DMS 273 treated with DMSO at 0.1 percent for 48 hours (cell line): ENCODE measurements around the gene EFCAB13.
A peak's percentile ranks its signal among the peaks of the same experiment; 100 is the strongest.

ENCODE experiments used
- DNase-seq: peaks from one replicate; lab custom pipeline; 2025; lab: John Stamatoyannopoulos, UW

The EFCAB13 gene

GRCh38 chr17:47292206-47292605 is 31.5 kb upstream of the EFCAB13 start:
- no peak for DNase-seq

GRCh38 chr17:47295037-47295873 is 28.5 kb upstream of the EFCAB13 start:
- DNase-seq: no peak

- no peak for DNase-seq
Observed at GRCh38 chr17:47295874-47296255, 27.9 kb upstream of the EFCAB13 start.

GRCh38 chr17:47297661-47298400 is 25.9 kb upstream of the EFCAB13 start:
- no peak for DNase-seq

- DNase-seq: no peak
Observed at GRCh38 chr17:47298712-47299111, 25.0 kb upstream of the EFCAB13 start.

GRCh38 chr17:47299239-47299910 is 24.4 kb upstream of the EFCAB13 start:
- DNase-seq: no peak

- no peak for DNase-seq
Observed at GRCh38 chr17:47300718-47301117, 23.0 kb upstream of the EFCAB13 start.

- no peak for DNase-seq
Observed at GRCh38 chr17:47301161-47301560, 22.6 kb upstream of the EFCAB13 start.

- DNase-seq: no peak
Observed at GRCh38 chr17:47301831-47302230, 21.9 kb upstream of the EFCAB13 start.

- DNase-seq: no peak
Observed at GRCh38 chr17:47304186-47304585, 19.6 kb upstream of the EFCAB13 start.

GRCh38 chr17:47305302-47305923 is 18.3 kb upstream of the EFCAB13 start:
- no peak for DNase-seq

GRCh38 chr17:47310186-47310733 is 13.5 kb upstream of the EFCAB13 start:
- no peak for DNase-seq

GRCh38 chr17:47311420-47311819 is 12.3 kb upstream of the EFCAB13 start:
- no peak for DNase-seq

GRCh38 chr17:47315451-47316266 is 8.1 kb upstream of the EFCAB13 start:
- peak; percentile 15 for DNase-seq

- DNase-seq: no peak
Observed at GRCh38 chr17:47316311-47316710, 7.4 kb upstream of the EFCAB13 start.

GRCh38 chr17:47317119-47317518 is 6.6 kb upstream of the EFCAB13 start:
- no peak for DNase-seq

- DNase-seq: no peak
Observed at GRCh38 chr17:47318197-47318918, 5.4 kb upstream of the EFCAB13 start.

GRCh38 chr17:47320879-47321502 is 2.8 kb upstream of the EFCAB13 start:
- DNase-seq: no peak

- peak; percentile 19 for DNase-seq
Observed at GRCh38 chr17:47324224-47325020, 667 bp downstream of the EFCAB13 start.
